SK-N-SH (cell line): ENCODE results near the gene TBC1D3B. TPM values are rescaled to one million over a fixed set of nuclear protein-coding genes. Genes with fewer than 3 reads are reported as not detected.

Experiments used
- CTCF ChIA-PET: fragments of 300-600, 350-600 bp; formaldehyde crosslinking; extraction: SDS; loops from one replicate; lab custom pipeline; 2021; lab: Yijun Ruan, JAX
- POLR2A ChIA-PET: fragments of 350-600 bp; sonication (Branson Sonifier 250); formaldehyde crosslinking; extraction: SDS; loops from one replicate; lab custom pipeline; 2020; ENCODE audit warnings: antibody characterized with exemption, inconsistent platforms; lab: Yijun Ruan, JAX
- DNase-seq: peaks from one replicate; pipeline ENCODE4 v3.0.0; 2012
- H2AFZ ChIP-seq: fragments of 200-600 bp; sonication (generic); 2 replicates; pipeline ENCODE4 v1.8.1; 2016; ENCODE audit warnings: antibody characterized with exemption, mild to moderate bottlenecking, low read depth
- H3F3A ChIP-seq: fragments of 200-600 bp; sonication (generic); replicated peaks from 2 replicates; pipeline ENCODE3; 2016; ENCODE audit warnings: antibody characterized with exemption, mild to moderate bottlenecking; ENCODE audit not compliant: insufficient read depth
- H3K27ac ChIP-seq, 2 experiments: fragments of 200-500 bp in 1 of 2; fragments of 200-600 bp in 1 of 2; sonication (Bioruptor generic) in 1 of 2; sonication (generic), shearing (Covaris generic) in 1 of 2; 2 replicates each; pipeline versions ENCODE4 v1.5.1 to v1.6.1; 2014 to 2016; ENCODE audit warnings: low read depth in 2 of 2, inconsistent platforms in 1 of 2, low read length in 1 of 2, mild to moderate bottlenecking in 1 of 2, mixed read lengths in 1 of 2
- H3K27me3 ChIP-seq: fragments of 200-600 bp; sonication (generic), shearing (Covaris generic); 2 replicates; pipeline ENCODE4 v1.6.1; 2016; ENCODE audit warnings: mixed run types; ENCODE audit not compliant: insufficient read depth
- H3K36me3 ChIP-seq, 2 experiments: fragments of 200-500 bp in 1 of 2; fragments of 200-600 bp in 1 of 2; sonication (Bioruptor generic) in 1 of 2; sonication (generic) in 1 of 2; replicated peaks in 1 of 2; 2 replicates each; pipeline versions ENCODE3 to v1.5.1; 2014 to 2016; ENCODE audit warnings: low read length in 1 of 2, mild to moderate bottlenecking in 1 of 2; ENCODE audit not compliant: insufficient read depth in 2 of 2, control insufficient read depth in 1 of 2
- H3K4me1 ChIP-seq, 2 experiments: fragments of 200-500 bp in 1 of 2; fragments of 200-600 bp in 1 of 2; sonication (Bioruptor generic) in 1 of 2; sonication (generic), shearing (Covaris generic) in 1 of 2; 2 replicates each; pipeline versions ENCODE4 v1.5.1 to v1.6.1; 2014 to 2016; ENCODE audit warnings: low read depth in 1 of 2, low read length in 1 of 2, mixed run types in 1 of 2; ENCODE audit not compliant: insufficient read depth in 2 of 2, control insufficient read depth in 1 of 2
- H3K4me2 ChIP-seq: fragments of 200-600 bp; sonication (generic), shearing (Covaris generic); 2 replicates; pipeline ENCODE4 v1.6.1; 2017; ENCODE audit warnings: mixed run types
- H3K4me3 ChIP-seq, 2 experiments: fragments of 200-500 bp in 1 of 2; fragments of 200-600 bp in 1 of 2; sonication (Bioruptor generic) in 1 of 2; sonication (generic), shearing (Covaris generic) in 1 of 2; 2 replicates each; pipeline versions ENCODE4 v1.5.1 to v1.8.1; 2014 to 2016; ENCODE audit warnings: low read depth in 2 of 2, inconsistent platforms in 1 of 2, low read length in 1 of 2, mild to moderate bottlenecking in 1 of 2, mixed read lengths in 1 of 2, moderate library complexity in 1 of 2
- H3K79me2 ChIP-seq: fragments of 200-600 bp; sonication (generic); 2 replicates; pipeline ENCODE4 v1.8.1; 2017; ENCODE audit warnings: mild to moderate bottlenecking; ENCODE audit not compliant: insufficient read depth
- H3K9ac ChIP-seq: fragments of 200-600 bp; sonication (generic); 2 replicates; pipeline ENCODE4 v1.6.1; 2017; ENCODE audit warnings: mixed run types
- H3K9me2 ChIP-seq: fragments of 200-600 bp; sonication (generic); 2 replicates; pipeline ENCODE4 v1.6.1; 2017; ENCODE audit warnings: mixed run types
- H3K9me3 ChIP-seq: fragments of 200-600 bp; sonication (generic); 2 replicates; pipeline ENCODE4 v1.6.1; 2017; ENCODE audit warnings: mixed run types, mild to moderate bottlenecking, moderate library complexity
- H4K20me1 ChIP-seq: fragments of 200-600 bp; sonication (generic); 2 replicates; pipeline ENCODE4 v1.6.1; 2017; ENCODE audit warnings: mild to moderate bottlenecking, mixed run types; ENCODE audit not compliant: insufficient read depth
- CHD2 ChIP-seq: fragments of 150-350 bp; IDR thresholded peaks from 2 replicates; pipeline ENCODE4 v1.6.1; 2018; ENCODE audit warnings: low read length; ENCODE audit not compliant: partially characterized antibody
- ELF1 ChIP-seq: IDR thresholded peaks from 2 replicates; pipeline ENCODE4 v1.4.0; 2012
- EZH2phosphoT487 ChIP-seq: fragments of 200-600 bp; sonication (generic); IDR thresholded peaks from 2 replicates; pipeline ENCODE4 v1.6.1; 2017; ENCODE audit warnings: low read depth, mixed run types, mild to moderate bottlenecking, antibody characterized with exemption, moderate library complexity, borderline replicate concordance
- FOXM1 ChIP-seq: IDR thresholded peaks from 2 replicates; pipeline ENCODE4 v1.4.0; 2012; ENCODE audit warnings: low read depth, mild to moderate bottlenecking
- GATA2 ChIP-seq: sonication (generic); formaldehyde crosslinking; IDR thresholded peaks from 2 replicates; pipeline ENCODE4 v1.5.0; 2020; ENCODE audit warnings: mild to moderate bottlenecking, missing genetic modification reagents
- IRF3 ChIP-seq: fragments of 150-350 bp; IDR thresholded peaks from 2 replicates; pipeline ENCODE4 v1.6.1; 2016; ENCODE audit warnings: mild to moderate bottlenecking, low read depth, low read length
- JUND ChIP-seq: IDR thresholded peaks from 2 replicates; pipeline ENCODE4 v1.4.0; 2012
- MEF2A ChIP-seq: IDR thresholded peaks from 2 replicates; pipeline ENCODE4 v1.4.0; 2012; ENCODE audit warnings: low read depth, borderline replicate concordance
- MXI1 ChIP-seq: IDR thresholded peaks from 2 replicates; pipeline ENCODE4 v1.6.1; 2012; ENCODE audit warnings: mild to moderate bottlenecking, low read depth, low read length, improper control_type of control experiment
- NRF1 ChIP-seq: IDR thresholded peaks from 2 replicates; pipeline ENCODE4 v1.6.1; 2012; ENCODE audit warnings: low read depth, mild to moderate bottlenecking, low read length
- PBX3 ChIP-seq: IDR thresholded peaks from 2 replicates; pipeline ENCODE4; 2012
- RAD21 ChIP-seq: IDR thresholded peaks from 2 replicates; pipeline ENCODE4 v1.6.1; 2012; ENCODE audit warnings: mild to moderate bottlenecking, low read length
- RCOR1 ChIP-seq: fragments of 150-350 bp; IDR thresholded peaks from 2 replicates; pipeline ENCODE4 v1.6.1; 2017; ENCODE audit warnings: antibody characterized with exemption, low read length
- RFX5 ChIP-seq: IDR thresholded peaks from 2 replicates; pipeline ENCODE4 v1.6.1; 2012; ENCODE audit warnings: mild to moderate bottlenecking, improper control_type of control experiment, low read length
- RXRA ChIP-seq: IDR thresholded peaks from 2 replicates; pipeline ENCODE4 v1.4.0; 2012; ENCODE audit warnings: low read depth, mild to moderate bottlenecking, borderline replicate concordance
- SIN3A ChIP-seq: IDR thresholded peaks from 2 replicates; pipeline ENCODE4 v1.6.1; 2012; ENCODE audit warnings: low read depth, mild to moderate bottlenecking, low read length, moderate library complexity, borderline replicate concordance
- TCF12 ChIP-seq: IDR thresholded peaks from 2 replicates; pipeline ENCODE4 v1.4.0; 2012
- TEAD4 ChIP-seq: IDR thresholded peaks from 2 replicates; pipeline ENCODE4 v1.4.0; 2012; ENCODE audit warnings: mild to moderate bottlenecking, borderline replicate concordance; ENCODE audit not compliant: insufficient read depth
- USF2 ChIP-seq: fragments of 150-350 bp; IDR thresholded peaks from 2 replicates; pipeline ENCODE4 v1.6.1; 2017; ENCODE audit warnings: antibody characterized with exemption, low read length, low read depth, borderline replicate concordance
- ZBTB33 ChIP-seq: IDR thresholded peaks from 2 replicates; pipeline ENCODE4 v1.4.0; 2012; ENCODE audit warnings: low read depth, borderline replicate concordance
- WGBS: methylation state at CpG from one replicate; pipeline ENCODE4 v1.1.6; 2017; ENCODE audit warnings: low lambda C conversion rate; 5-methylcytosine and 5-hydroxymethylcytosine counted together
- polyA plus RNA-seq, 3 experiments: library from polyadenylated mRNA; depleted of rRNA; stranded (reverse); fragments of >200 nt; gene quantifications; 2 replicates each; pipeline ENCODE4 v1.2.3, GENCODE V29; 2012

Gene TBC1D3B
- polyA plus RNA-seq, 1 of the 3 experiments (the other 2 are of a cell fraction) = 3.7 TPM

- H3K27me3 ChIP-seq = no peaks in the 10 kb centered on the region; the same call in 1 of the 2 replicates
- no peak overlapping the region for H3K4me3 ChIP-seq
- no peaks in the 10 kb centered on the region for H3K4me1 ChIP-seq
- ChIA-PET POLR2A (no interaction called here), CTCF (interaction anchor here (1.5 kb wide), 1 partner anchor 14 kb away, joined by 5 read pairs; no protein-coding TSS in a partner anchor)
- no peaks in the 10 kb centered on the region for H3K9me2 ChIP-seq
- no peak overlapping the region for H3K4me2 ChIP-seq
- H3F3A ChIP-seq = no peaks in the 10 kb centered on the region
- H3K9me3 ChIP-seq = no peaks in the 10 kb centered on the region
- H3K36me3 ChIP-seq = no peaks in the 10 kb centered on the region
- H3K27ac ChIP-seq = no peak overlapping the region
- TF ChIP-seq PBX3 (no peak), USF2 (no peak), EZH2phosphoT487 (no peak), TCF12 (no peak), RAD21 (no peak), RCOR1 (no peak), JUND (no peak), RFX5 (no peak), TEAD4 (no peak), IRF3 (no peak)
- no peak overlapping the region for H2AFZ ChIP-seq
- H3K79me2 ChIP-seq = no peaks in the 10 kb centered on the region
- H3K9ac ChIP-seq = no peak overlapping the region
- 14% methylated on average over 4 of the region's 4 CpGs for WGBS
- DNase-seq = no peak
- H4K20me1 ChIP-seq = no peaks in the 10 kb centered on the region
Observed at GRCh38 chr17:36135465-36135864, 41.0 kb downstream of the TBC1D3B start.

GRCh38 chr17:36133602-36134236 is 42.7 kb downstream of the TBC1D3B start:
- Histone ChIP-seq H3K36me3 (no peaks in the 10 kb centered on the region), H3K9me2 (no peaks in the 10 kb centered on the region), H3K4me3 (no peak overlapping the region), H3K4me2 (no peak overlapping the region), H3K9me3 (no peaks in the 10 kb centered on the region), H3K27ac (no peak overlapping the region), H3K4me1 (no peaks in the 10 kb centered on the region), H2AFZ (no peak overlapping the region), H3F3A (no peaks in the 10 kb centered on the region), H3K27me3 (no peaks in the 10 kb centered on the region; the same call in 1 of the 2 replicates), H3K79me2 (no peaks in the 10 kb centered on the region), H4K20me1 (no peaks in the 10 kb centered on the region), H3K9ac (no peak overlapping the region)
- TF ChIP-seq FOXM1 (no peak), SIN3A (no peak), ELF1 (no peak), RFX5 (no peak), RXRA (no peak), GATA2 (no peak), PBX3 (no peak), TEAD4 (no peak), CHD2 (no peak), NRF1 (no peak), ZBTB33 (no peak), MXI1 (no peak), MEF2A (no peak)
- ChIA-PET CTCF (interaction anchor here (1.1 to 3.0 kb wide), 5 partner anchors 16 to 350 kb away, joined by 3 to 15 read pairs (median 5); no protein-coding TSS in a partner anchor), POLR2A (no interaction called here)
- 13% methylated on average over 4 of the region's 4 CpGs for WGBS
- DNase-seq = no peak
